Neutrophil (primary cell): ENCODE results near the gene TMTC2.

ENCODE experiments used
- H3K27ac ChIP-seq: fragments of 200-600 bp; sonication (generic); 2 replicates; pipeline ENCODE4 v1.5.1; 2016; ENCODE audit warnings: mild to moderate bottlenecking, moderate library complexity
- H3K27me3 ChIP-seq: fragments of 200-600 bp; sonication (generic); 2 replicates; pipeline ENCODE4 v1.6.0; 2016; ENCODE audit warnings: mild to moderate bottlenecking
- H3K36me3 ChIP-seq: fragments of 200-600 bp; sonication (generic); 2 replicates; pipeline ENCODE4 v1.5.1; 2017
- H3K4me1 ChIP-seq, 2 experiments: fragments of 200-600 bp in 1 of 2; sonication (generic) in 1 of 2; 1 replicate in 1 of 2; 2 replicates in 1 of 2; pipeline versions ENCODE4 v1.5.1 to v1.6.1; 2013 to 2016; ENCODE audit warnings: low read depth in 1 of 2, low read length in 1 of 2, mild to moderate bottlenecking in 1 of 2, moderate library complexity in 1 of 2; ENCODE audit not compliant: control insufficient read depth in 1 of 2, insufficient read depth in 1 of 2
- H3K4me3 ChIP-seq, 2 experiments: fragments of 200-600 bp in 1 of 2; sonication (generic) in 1 of 2; 1 replicate in 1 of 2; 2 replicates in 1 of 2; pipeline ENCODE4 v1.5.1; 2013 to 2016; ENCODE audit warnings: low read depth in 1 of 2, low read length in 1 of 2, mild to moderate bottlenecking in 1 of 2, moderate library complexity in 1 of 2
- H3K9me3 ChIP-seq: fragments of 200-600 bp; sonication (generic); 2 replicates; pipeline ENCODE4 v1.5.1; 2016
- TF ChIP-seq, protein P1 (sequence below): fragments of 200-600 bp; sonication (generic); IDR thresholded peaks from 2 replicates; pipeline ENCODE4 v1.5.1; 2016; ENCODE audit warnings: antibody characterized with exemption

The TMTC2 gene

GRCh38 chr12:83027021-83027723 lies 340.5 kb downstream of the TMTC2 start:
- Histone ChIP-seq H3K4me3 (no peak overlapping the region), H3K36me3 (no peaks in the 10 kb centered on the region), H3K27me3 (no peaks in the 10 kb centered on the region), H3K4me1 (no peaks in the 10 kb centered on the region), H3K9me3 (no peaks in the 10 kb centered on the region), H3K27ac (no peak overlapping the region)
- TF ChIP-seq, protein P1, sequence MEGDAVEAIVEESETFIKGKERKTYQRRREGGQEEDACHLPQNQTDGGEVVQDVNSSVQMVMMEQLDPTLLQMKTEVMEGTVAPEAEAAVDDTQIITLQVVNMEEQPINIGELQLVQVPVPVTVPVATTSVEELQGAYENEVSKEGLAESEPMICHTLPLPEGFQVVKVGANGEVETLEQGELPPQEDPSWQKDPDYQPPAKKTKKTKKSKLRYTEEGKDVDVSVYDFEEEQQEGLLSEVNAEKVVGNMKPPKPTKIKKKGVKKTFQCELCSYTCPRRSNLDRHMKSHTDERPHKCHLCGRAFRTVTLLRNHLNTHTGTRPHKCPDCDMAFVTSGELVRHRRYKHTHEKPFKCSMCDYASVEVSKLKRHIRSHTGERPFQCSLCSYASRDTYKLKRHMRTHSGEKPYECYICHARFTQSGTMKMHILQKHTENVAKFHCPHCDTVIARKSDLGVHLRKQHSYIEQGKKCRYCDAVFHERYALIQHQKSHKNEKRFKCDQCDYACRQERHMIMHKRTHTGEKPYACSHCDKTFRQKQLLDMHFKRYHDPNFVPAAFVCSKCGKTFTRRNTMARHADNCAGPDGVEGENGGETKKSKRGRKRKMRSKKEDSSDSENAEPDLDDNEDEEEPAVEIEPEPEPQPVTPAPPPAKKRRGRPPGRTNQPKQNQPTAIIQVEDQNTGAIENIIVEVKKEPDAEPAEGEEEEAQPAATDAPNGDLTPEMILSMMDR, result no peak

- H3K9me3 ChIP-seq, result no peaks in the 10 kb centered on the region
- TF ChIP-seq, protein P1, result no peak
- H3K36me3 ChIP-seq, result no peaks in the 10 kb centered on the region
- H3K4me3 ChIP-seq, result no peak overlapping the region
- H3K27me3 ChIP-seq, result no peaks in the 10 kb centered on the region
- H3K27ac ChIP-seq, result no peak overlapping the region
- H3K4me1 ChIP-seq, result no peaks in the 10 kb centered on the region
These were observed 344.5 kb downstream of the TMTC2 start for GRCh38 chr12:83031196-83031595.

DNA sequence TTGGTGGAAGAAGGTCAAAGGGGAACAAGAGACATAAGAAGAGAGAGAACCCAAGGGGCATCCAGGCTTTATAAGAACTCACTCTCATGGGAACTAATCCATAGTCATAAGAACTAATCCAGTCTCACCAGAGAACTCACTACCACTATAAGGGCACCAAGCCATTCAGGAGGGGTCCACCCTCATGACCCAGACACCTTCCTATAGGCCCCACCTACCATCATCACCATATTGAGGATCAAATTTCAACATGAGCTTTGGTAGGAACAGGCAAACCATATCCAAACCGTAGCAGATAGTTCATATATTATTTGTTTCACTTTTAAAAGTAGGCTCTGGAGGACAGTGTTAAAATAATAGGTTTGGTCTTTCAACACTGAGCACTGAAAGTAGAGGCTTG lies 350.1 kb downstream of the TMTC2 start:
- Histone ChIP-seq H3K4me1 (no peaks in the 10 kb centered on the region), H3K27ac (no peak overlapping the region), H3K9me3 (no peaks in the 10 kb centered on the region), H3K4me3 (no peak overlapping the region), H3K36me3 (no peaks in the 10 kb centered on the region), H3K27me3 (no peaks in the 10 kb centered on the region)
- TF ChIP-seq, protein P1, result no peak

- no peaks in the 10 kb centered on the region for H3K4me1 ChIP-seq
- H3K36me3 ChIP-seq, result no peaks in the 10 kb centered on the region
- no peaks in the 10 kb centered on the region for H3K27me3 ChIP-seq
- no peak overlapping the region for H3K27ac ChIP-seq
- no peak overlapping the region for H3K4me3 ChIP-seq
- no peaks in the 10 kb centered on the region for H3K9me3 ChIP-seq
- TF ChIP-seq, protein P1, result no peak
These were observed 352.7 kb downstream of the TMTC2 start for GRCh38 chr12:83039413-83039812.

GRCh38 chr12:83040339-83040738 lies 353.6 kb downstream of the TMTC2 start:
- Histone ChIP-seq H3K9me3 (no peaks in the 10 kb centered on the region), H3K27ac (no peak overlapping the region), H3K27me3 (no peaks in the 10 kb centered on the region), H3K36me3 (no peaks in the 10 kb centered on the region), H3K4me1 (no peaks in the 10 kb centered on the region), H3K4me3 (no peak overlapping the region)
- TF ChIP-seq, protein P1, result no peak
